Skeletal muscle satellite cell (primary cell): ENCODE data around the gene KCNIP1.

Source experiments
- H3K27me3 ChIP-seq: 2 replicates; pipeline ENCODE4 v1.7.0; 2013; ENCODE audit warnings: low read length; ENCODE audit not compliant: control insufficient read depth, insufficient read depth
- H3K36me3 ChIP-seq: 2 replicates; pipeline ENCODE4 v1.7.0; 2013; ENCODE audit warnings: mild to moderate bottlenecking, control low read depth, low read length; ENCODE audit not compliant: insufficient read depth
- H3K4me1 ChIP-seq: 2 replicates; pipeline ENCODE4 v1.7.0; 2013; ENCODE audit warnings: low read length; ENCODE audit not compliant: control insufficient read depth, insufficient read depth
- H3K4me2 ChIP-seq: 2 replicates; pipeline ENCODE4 v1.7.0; 2013; ENCODE audit warnings: mild to moderate bottlenecking, low read length
- H3K4me3 ChIP-seq: 2 replicates; pipeline ENCODE4 v1.7.0; 2013; ENCODE audit warnings: low read length
- H3K9ac ChIP-seq: 2 replicates; pipeline ENCODE4 v1.7.0; 2013; ENCODE audit warnings: mild to moderate bottlenecking, low read depth, low read length, moderate library complexity
- H3K9me3 ChIP-seq: replicated peaks from 2 replicates; pipeline ENCODE4 v1.7.0; 2013; ENCODE audit warnings: mild to moderate bottlenecking, control low read depth, low read length

Gene KCNIP1

GRCh38 chr5:170510559-170510958 is 6.7 kb downstream of the KCNIP1 start:
- H3K4me1 ChIP-seq, result no peaks in the 10 kb centered on the region

DNA sequence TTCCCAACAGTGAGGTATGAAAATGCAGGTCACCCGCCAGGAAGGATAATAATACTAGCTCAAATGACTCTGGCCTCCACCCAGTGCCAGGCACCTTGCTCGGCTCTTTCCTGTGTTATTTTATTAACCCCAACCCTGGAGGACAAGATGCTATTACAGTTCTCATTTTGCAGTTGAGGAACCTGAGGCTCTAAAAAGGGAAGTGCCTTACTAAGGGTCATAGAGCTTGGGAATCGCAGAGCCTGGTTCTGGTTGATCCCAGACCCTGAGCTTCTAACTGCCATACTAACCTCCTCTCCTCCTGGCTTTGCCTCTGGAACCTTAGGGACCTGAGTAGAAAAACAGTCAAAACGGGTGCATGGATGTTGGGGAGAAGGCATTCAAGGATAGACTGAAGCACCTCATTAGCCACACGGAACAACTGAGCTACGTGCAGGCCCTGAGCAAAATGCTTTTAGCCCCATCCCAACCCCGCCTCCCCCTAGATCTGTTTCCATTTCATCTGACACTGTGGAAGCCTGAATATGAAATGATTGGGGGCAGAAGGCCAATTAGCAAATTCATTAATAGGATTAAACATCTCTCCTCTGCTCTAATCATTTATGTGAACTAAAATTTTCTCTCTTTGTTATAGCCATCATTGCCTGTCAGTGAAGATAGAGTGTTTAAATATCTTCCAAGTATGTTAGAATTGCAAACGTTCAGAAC is 7.9 kb downstream of the KCNIP1 start:
- H3K27me3 ChIP-seq, result peaks cover 23% of the 10 kb centered on the region
- H3K4me2 ChIP-seq, result no peak overlapping the region
- H3K9me3 ChIP-seq, result no peaks in the 10 kb centered on the region
- no peak overlapping the region for H3K9ac ChIP-seq
- no peaks in the 10 kb centered on the region for H3K36me3 ChIP-seq
- no peak overlapping the region for H3K4me3 ChIP-seq
- no peaks in the 10 kb centered on the region for H3K4me1 ChIP-seq

More at GRCh38 chr5:170510559-170510958, 6.7 kb downstream of the KCNIP1 start:
- peaks cover 29% of the 10 kb centered on the region for H3K27me3 ChIP-seq
- H3K36me3 ChIP-seq, result no peaks in the 10 kb centered on the region
- H3K4me2 ChIP-seq, result no peak overlapping the region
- no peaks in the 10 kb centered on the region for H3K9me3 ChIP-seq
- H3K9ac ChIP-seq, result no peak overlapping the region
- no peak overlapping the region for H3K4me3 ChIP-seq

DNA sequence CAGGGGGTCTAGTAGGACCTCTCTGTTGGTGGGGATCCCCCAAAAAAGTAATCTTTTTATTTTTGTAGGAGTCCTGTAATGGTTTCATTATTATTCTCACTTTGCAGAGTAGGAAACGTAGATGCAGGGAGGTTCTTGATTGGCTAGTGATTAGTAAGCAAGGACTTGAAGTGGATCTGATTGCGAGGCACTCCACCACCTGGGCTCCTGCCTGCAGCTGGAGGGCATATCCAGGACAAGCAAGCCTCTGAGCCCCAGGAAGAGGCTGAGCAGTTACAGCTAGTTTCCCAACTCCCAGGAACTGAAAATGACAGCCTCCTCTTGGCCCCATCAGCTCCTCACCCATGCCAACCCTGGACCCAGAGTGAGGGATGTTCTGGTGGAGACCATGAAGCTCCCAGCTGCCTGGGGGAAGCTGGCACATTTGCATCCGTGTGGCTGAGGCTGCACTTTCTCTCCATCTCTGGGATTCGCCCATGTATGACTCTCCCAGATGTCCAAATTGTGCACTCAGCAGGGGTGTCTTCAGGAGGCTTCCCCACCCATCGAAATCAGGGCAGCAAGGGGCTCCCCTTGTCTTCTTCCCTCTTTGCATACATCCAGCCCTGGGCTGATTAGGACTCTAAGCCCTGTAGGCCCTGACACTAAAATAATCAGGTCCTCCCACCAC is 10.2 kb downstream of the KCNIP1 start:
- H3K9ac ChIP-seq, result no peak overlapping the region
- H3K36me3 ChIP-seq, result no peaks in the 10 kb centered on the region
- H3K4me3 ChIP-seq, result no peak overlapping the region

GRCh38 chr5:170517411-170517810 is 13.6 kb downstream of the KCNIP1 start:
- peaks cover 8% of the 10 kb centered on the region for H3K27me3 ChIP-seq
- H3K4me1 ChIP-seq, result peaks cover 8% of the 10 kb centered on the region
- H3K9ac ChIP-seq, result no peak overlapping the region
- no peak overlapping the region for H3K4me2 ChIP-seq
- no peaks in the 10 kb centered on the region for H3K9me3 ChIP-seq
- no peak overlapping the region for H3K4me3 ChIP-seq
- H3K36me3 ChIP-seq, result no peaks in the 10 kb centered on the region

More for the DNA sequence above, 10.2 kb downstream of the KCNIP1 start:
- no peaks in the 10 kb centered on the region for H3K4me1 ChIP-seq
- H3K27me3 ChIP-seq, result peaks cover 16% of the 10 kb centered on the region
- no peaks in the 10 kb centered on the region for H3K9me3 ChIP-seq
- H3K4me2 ChIP-seq, result no peak overlapping the region

- H3K9ac ChIP-seq, result no peak overlapping the region
- no peaks in the 10 kb centered on the region for H3K36me3 ChIP-seq
- H3K4me3 ChIP-seq, result no peak overlapping the region
- H3K9me3 ChIP-seq, result no peaks in the 10 kb centered on the region
- peaks cover 16% of the 10 kb centered on the region for H3K4me1 ChIP-seq
- H3K4me2 ChIP-seq, result no peak overlapping the region
- H3K27me3 ChIP-seq, result peaks cover 8% of the 10 kb centered on the region
These were observed 14.5 kb downstream of the KCNIP1 start for GRCh38 chr5:170518277-170518676.

- H3K4me3 ChIP-seq, result no peak overlapping the region
These were observed 15.7 kb downstream of the KCNIP1 start for GRCh38 chr5:170519549-170519948.

DNA sequence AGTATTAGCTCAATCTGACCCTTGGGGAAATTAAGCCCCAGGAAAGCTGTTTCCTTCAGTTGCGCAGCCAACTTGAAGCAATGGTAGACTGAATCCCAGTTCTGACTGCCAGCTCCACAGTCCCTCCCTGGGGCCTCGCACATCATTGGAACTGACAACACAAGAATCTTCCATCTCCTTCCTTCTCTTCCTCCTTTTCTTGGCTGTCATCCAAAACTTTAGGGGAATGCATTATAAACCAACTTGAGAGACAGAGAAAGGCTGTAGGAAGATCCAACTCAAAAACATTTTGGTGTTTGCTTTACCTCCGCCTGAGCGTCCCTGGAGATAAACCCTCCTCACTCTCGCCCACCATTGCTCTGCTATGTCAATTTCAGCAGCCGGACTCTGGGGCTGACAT is 16.6 kb downstream of the KCNIP1 start:
- H3K27me3 ChIP-seq, result peaks cover 16% of the 10 kb centered on the region
- H3K4me3 ChIP-seq, result no peak overlapping the region
- no peaks in the 10 kb centered on the region for H3K9me3 ChIP-seq
- H3K4me2 ChIP-seq, result no peak overlapping the region
- H3K36me3 ChIP-seq, result no peaks in the 10 kb centered on the region
- no peak overlapping the region for H3K9ac ChIP-seq
- peaks cover 16% of the 10 kb centered on the region for H3K4me1 ChIP-seq

More at GRCh38 chr5:170519549-170519948, 15.7 kb downstream of the KCNIP1 start:
- no peak overlapping the region for H3K4me2 ChIP-seq
- peaks cover 16% of the 10 kb centered on the region for H3K4me1 ChIP-seq
- H3K27me3 ChIP-seq, result peaks cover 16% of the 10 kb centered on the region
- H3K9ac ChIP-seq, result no peak overlapping the region
- no peaks in the 10 kb centered on the region for H3K9me3 ChIP-seq
- no peaks in the 10 kb centered on the region for H3K36me3 ChIP-seq

GRCh38 chr5:170522211-170523141 is 18.7 kb downstream of the KCNIP1 start:
- Histone ChIP-seq H3K4me2 (peak overlapping the region; percentile 50), H3K9ac (no peak overlapping the region), H3K36me3 (no peaks in the 10 kb centered on the region), H3K4me3 (peak overlapping the region; percentile 33), H3K9me3 (no peaks in the 10 kb centered on the region), H3K27me3 (peaks cover 14% of the 10 kb centered on the region), H3K4me1 (peaks cover 16% of the 10 kb centered on the region)

DNA sequence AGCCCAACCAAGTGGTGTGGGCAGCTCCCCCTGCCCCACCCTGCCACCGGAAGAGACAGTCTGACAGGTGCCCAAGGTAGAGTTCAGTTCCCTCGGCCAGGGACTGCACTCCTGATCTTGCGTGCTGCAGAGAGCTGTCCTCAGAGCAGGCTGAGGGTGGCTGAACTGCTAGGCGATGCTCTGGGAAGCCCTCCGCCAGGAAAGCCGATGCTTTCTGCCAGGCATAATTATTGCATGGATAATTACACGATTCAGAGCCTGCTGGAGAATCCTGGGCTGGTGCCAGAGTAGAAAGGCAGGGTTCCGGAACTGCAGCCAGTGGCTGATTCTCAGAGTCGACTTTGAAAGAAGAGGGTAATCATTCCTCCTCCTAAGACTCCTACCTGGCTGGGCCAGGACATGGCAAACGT is 19.3 kb downstream of the KCNIP1 start:
- no peak overlapping the region for H3K9ac ChIP-seq
- H3K9me3 ChIP-seq, result no peaks in the 10 kb centered on the region
- no peaks in the 10 kb centered on the region for H3K36me3 ChIP-seq
- peaks cover 13% of the 10 kb centered on the region for H3K27me3 ChIP-seq
- peaks cover 16% of the 10 kb centered on the region for H3K4me1 ChIP-seq
- H3K4me2 ChIP-seq, result no peak overlapping the region
- H3K4me3 ChIP-seq, result no peak overlapping the region

- Histone ChIP-seq H3K9me3 (no peaks in the 10 kb centered on the region), H3K4me3 (no peak overlapping the region), H3K4me1 (peaks cover 16% of the 10 kb centered on the region), H3K9ac (no peak overlapping the region), H3K36me3 (no peaks in the 10 kb centered on the region), H3K4me2 (no peak overlapping the region), H3K27me3 (peaks cover 12% of the 10 kb centered on the region)
These were observed 20.0 kb downstream of the KCNIP1 start for GRCh38 chr5:170523830-170524229.

DNA sequence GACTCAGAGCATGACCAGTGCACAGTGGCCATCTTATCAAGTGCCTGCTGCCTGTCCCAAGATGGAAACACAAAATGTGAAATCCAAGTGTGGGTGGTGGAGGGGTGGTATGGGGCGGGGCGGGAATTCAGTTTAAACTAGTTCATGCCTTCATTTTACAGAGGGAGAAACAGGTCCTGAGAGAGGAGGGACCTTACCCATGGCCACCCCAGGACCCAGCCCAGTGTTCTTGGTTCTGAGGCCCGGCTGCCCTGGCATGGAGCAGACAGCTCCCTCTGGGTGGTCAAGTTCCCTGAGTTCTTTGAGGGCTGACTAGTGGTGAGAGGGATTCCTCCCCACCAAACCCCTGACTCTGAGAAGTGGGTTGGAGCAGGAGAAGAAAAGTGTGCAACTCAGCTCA is 20.8 kb downstream of the KCNIP1 start:
- peaks cover 16% of the 10 kb centered on the region for H3K4me1 ChIP-seq
- H3K36me3 ChIP-seq, result no peaks in the 10 kb centered on the region

More for the DNA sequence above, 20.8 kb downstream of the KCNIP1 start:
- H3K4me3 ChIP-seq, result no peak overlapping the region
- H3K4me2 ChIP-seq, result no peak overlapping the region
- peaks cover 12% of the 10 kb centered on the region for H3K27me3 ChIP-seq
- no peaks in the 10 kb centered on the region for H3K9me3 ChIP-seq
- H3K9ac ChIP-seq, result no peak overlapping the region
